Psoas muscle (tissue), 8 donors: ENCODE data around the gene ARHGEF17. TPM values are rescaled to one million over a fixed set of nuclear protein-coding genes. Genes with fewer than 3 reads are reported as not detected.

Experiments
- ATAC-seq, 4 donors: fragments of 200-7000 bp; cut with Tn5 transposase; one replicate each; pipeline ENCODE4 v1.9.1; 2020; ENCODE audit warnings: moderate library complexity in 3 of 4, mild to moderate bottlenecking in 2 of 4
- DNase-seq, 2 donors: peaks; one replicate each; pipeline ENCODE4 v3.0.0-alpha.2; 2020
- H3K27ac ChIP-seq: fragments of 200-600 bp; one replicate; pipeline ENCODE4 v1.8.0; 2022
- H3K27me3 ChIP-seq, 3 donors: fragments of 200-600 bp in 1 of 3; one replicate each; pipeline versions ENCODE4 v1.6.1 to v1.8.0; 2013 to 2022; ENCODE audit warnings: low read length in 2 of 3, mild to moderate bottlenecking in 2 of 3, moderate library complexity in 1 of 3; ENCODE audit not compliant: insufficient read depth in 3 of 3
- H3K36me3 ChIP-seq, 2 donors: fragments of 200-600 bp in 1 of 2; one replicate each; pipeline versions ENCODE4 v1.6.1 to v1.8.0; 2013 to 2022; ENCODE audit warnings: low read depth in 1 of 2, mild to moderate bottlenecking in 1 of 2, moderate library complexity in 1 of 2; ENCODE audit not compliant: insufficient read depth in 1 of 2
- H3K4me1 ChIP-seq: fragments of 200-600 bp; one replicate; pipeline ENCODE4 v1.8.0; 2022
- H3K4me3 ChIP-seq: fragments of 200-600 bp; one replicate; pipeline ENCODE4 v1.8.0; 2022; ENCODE audit warnings: mild to moderate bottlenecking
- H3K9me3 ChIP-seq: fragments of 200-600 bp; one replicate; pipeline ENCODE4 v1.8.0; 2022
- CTCF ChIP-seq: fragments of 200-600 bp; IDR thresholded peaks from one replicate; pipeline ENCODE4 v1.8.0; 2022; ENCODE audit warnings: antibody characterized with exemption
- WGBS, 3 donors: extraction: QIAGEN DNeasy Blood & Tissue Kit; methylation state at CpG; one replicate each; pipeline versions ENCODE4 v1.1.6 to v1.1.7; 2013; 5-methylcytosine and 5-hydroxymethylcytosine counted together
- intact Hi-C, 2 donors: fragments of 100-400 bp; cut with DNase I; formaldehyde crosslinking; loops; one replicate each; pipeline versions ENCODE4 v1.11.0 to v1.14.2; 2022
- polyA plus RNA-seq, 3 donors: library from polyadenylated mRNA; stranded (reverse); fragments of 200-250 nt; gene quantifications; one replicate each; pipeline ENCODE4 v1.2.3, GENCODE V29; 2013
- total RNA-seq, 4 donors: library from RNA; stranded (reverse); fragmentation: NEBNext Ultra II Directional in 2 of 4; extraction: Animal tissue kit (Norgen Biotek cat#: 25700) in 2 of 4; gene quantifications; one replicate each; pipeline versions ENCODE4 v1.2.1 to v1.2.4, GENCODE V29; 2021 to 2023
- donor health status: healthy with polysubstance abuse.
- donor health status: DM: no; HTN: no; CAD: no; lungs with moderate emphysema.
- donor health status: Bipolar disorder and iron deficiency.
- donor health status: healthy.
- donor health status: DM: yes; HTN: yes; CAD: no.
- donor health status: DM: no; HTN: no; CAD: no.
- donor health status: DM: no; HTN: no; CAD: no.
- donor health status: DM: yes; HTN: yes; CAD: no.

ARHGEF17 gene
- total and polyA plus RNA-seq, 7 donors = 5.7 to 38.4 (median 10.8) TPM

GRCh38 chr11:73312036-73312435, 4.0 kb downstream of the ARHGEF17 start:
- WGBS, 3 donors = 70 to 73% (median 70%) methylated on average over 2 of the region's 2 CpGs

DNA sequence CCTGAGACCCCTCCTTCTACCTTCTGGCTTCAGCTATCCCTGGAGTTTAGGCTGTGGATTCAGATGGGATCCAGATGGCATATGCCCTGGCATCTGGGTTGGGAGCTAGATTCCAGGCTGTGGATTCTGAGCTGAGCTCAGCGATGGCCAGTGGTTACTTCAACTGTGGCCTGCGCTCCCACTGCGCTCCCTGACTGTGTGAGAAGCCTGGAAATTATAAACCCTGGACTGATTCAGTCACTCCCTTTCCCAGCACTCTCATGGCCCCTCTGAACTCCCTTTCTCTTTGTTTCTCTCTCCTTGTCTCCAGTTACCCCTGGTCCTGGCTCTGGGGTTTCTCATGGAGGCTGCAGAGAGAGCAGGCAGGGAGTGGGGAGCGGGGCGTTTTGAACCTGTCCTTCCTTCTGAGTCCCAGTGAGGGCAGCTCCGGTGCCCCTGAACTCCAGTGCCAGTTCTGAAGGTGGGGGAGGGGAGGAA, 4.8 kb downstream of the ARHGEF17 start:
- WGBS, 3 donors = 73 to 75% (median 74%) methylated on average over 6 of the region's 6 CpGs
- intact Hi-C loops = no loop called here
- peak overlapping the region; percentile 80 for H3K4me3 ChIP-seq
- no peak for TF ChIP-seq CTCF
- no peaks in the 10 kb centered on the region for H3K9me3 ChIP-seq
- H3K27ac ChIP-seq = peak overlapping the region; percentile 41
- H3K4me1 ChIP-seq = peaks cover 16% of the 10 kb centered on the region
- H3K36me3 ChIP-seq = no peaks in the 10 kb centered on the region
- no peak for ATAC-seq
- DNase-seq = peak in 1 of 2 donors; percentile 31
- H3K27me3 ChIP-seq = peaks cover 0 to 5% (median 4%) of the 10 kb centered on the region in 3 donors

More at GRCh38 chr11:73312036-73312435, 4.0 kb downstream of the ARHGEF17 start:
- peaks cover 16% of the 10 kb centered on the region for H3K4me1 ChIP-seq
- peaks cover 0 to 5% (median 4%) of the 10 kb centered on the region in 3 donors for H3K27me3 ChIP-seq
- no peaks in the 10 kb centered on the region for H3K9me3 ChIP-seq
- H3K4me3 ChIP-seq = peak overlapping the region; percentile 80
- H3K27ac ChIP-seq = no peak overlapping the region
- ATAC-seq (no peak), DNase-seq (peak in 1 of 2 donors; percentile 12)
- H3K36me3 ChIP-seq = no peaks in the 10 kb centered on the region
- intact Hi-C loops = no loop called here
- no peak for TF ChIP-seq CTCF

GRCh38 chr11:73313652-73314051, 5.6 kb downstream of the ARHGEF17 start:
- Histone ChIP-seq H3K9me3 (no peaks in the 10 kb centered on the region), H3K27me3 (peaks cover 0 to 4% (median under 1%) of the 10 kb centered on the region in 3 donors), H3K4me3 (peak overlapping the region; percentile 80), H3K27ac (peak overlapping the region; percentile 41), H3K36me3 (no peaks in the 10 kb centered on the region), H3K4me1 (peaks cover 16% of the 10 kb centered on the region)
- WGBS, 3 donors = 13 to 64% (median 35%) methylated on average over 1 of the region's 1 CpG
- DNase-seq (peak in 1 of 2 donors; percentile 39), ATAC-seq (no peak)
- intact Hi-C loops = no loop called here
- no peak for TF ChIP-seq CTCF

GRCh38 chr11:73314117-73314961, 6.3 kb downstream of the ARHGEF17 start:
- DNase-seq (peak in 1 of 2 donors; percentile 44), ATAC-seq (peak; percentile 38 to 84 (median 66))
- 60 to 78% (median 67%) methylated on average over 11 of the region's 11 CpGs for WGBS, 3 donors
- Histone ChIP-seq H3K4me1 (peaks cover 13% of the 10 kb centered on the region), H3K4me3 (peak overlapping the region; percentile 80), H3K9me3 (no peaks in the 10 kb centered on the region), H3K36me3 (no peaks in the 10 kb centered on the region), H3K27me3 (peaks cover 0 to 4% (median 0%) of the 10 kb centered on the region in 3 donors), H3K27ac (peak overlapping the region; percentile 41)
- intact Hi-C loops = no loop called here
- no peak for TF ChIP-seq CTCF
